ENCODE measurements around the gene SOS1.

SOS1 gene

GRCh38 chr2:39120771-39121522 lies at the start of gene SOS1:
TSS of gene SOS1 (minus strand) at chr2:39121051. CDS start at chr2:39120422, 629 bp downstream.
- H2AFZ ChIP-seq (ENCODE audit: low read depth, low read length): no peak within 1 kb of the TSS; the same call in 1 of the 2 replicates
- no peaks in the 10 kb centered on the region for H3K9me3 ChIP-seq (ENCODE audit: insufficient read depth, low read length)
- peak within 1 kb of the TSS; percentile 95 for H3K9ac ChIP-seq (ENCODE audit: low read length)
- TF ChIP-seq EZH2phosphoT487 (IDR thresholded peaks at IDR 0.05; ENCODE audit: low read depth) (no peak), CTCF (IDR thresholded peaks at IDR 0.05; ENCODE audit: low read depth, low read length) (no peak)
- H3K79me2 ChIP-seq (ENCODE audit: low read length): peaks cover 68% of the 10 kb centered on the region
- peak within 1 kb of the TSS; percentile 99 for H3K4me3 ChIP-seq (ENCODE audit: low read length)
- H3K36me3 ChIP-seq (replicated peaks; ENCODE audit: low read depth, low read length): peaks cover 5% of the 10 kb centered on the region
- H3K27me3 ChIP-seq (ENCODE audit: low read depth, low read length): no peaks in the 10 kb centered on the region
- H3K4me1 ChIP-seq (ENCODE audit: low read length): peaks cover 41% of the 10 kb centered on the region
- H3K27ac ChIP-seq (ENCODE audit: low read length): peak within 1 kb of the TSS; percentile 90
- peak within 1 kb of the TSS; percentile 89 for H3K4me2 ChIP-seq (ENCODE audit: low read length)
- peaks cover 22% of the 10 kb centered on the region for H4K20me1 ChIP-seq (ENCODE audit: insufficient read depth, low read length)

GRCh38 chr2:39164089-39164488 lies 43.2 kb upstream of the SOS1 start:
- H3K27me3 ChIP-seq (ENCODE audit: low read depth, low read length): no peaks in the 10 kb centered on the region
- H3K79me2 ChIP-seq (ENCODE audit: low read length): no peaks in the 10 kb centered on the region

GRCh38 chr2:39160982-39161381 lies 40.1 kb upstream of the SOS1 start:
- no peaks in the 10 kb centered on the region for H3K79me2 ChIP-seq (ENCODE audit: low read length)
- H3K27ac ChIP-seq (ENCODE audit: low read length): no peak overlapping the region
- H3K4me3 ChIP-seq (ENCODE audit: low read length): no peak overlapping the region
- no peak overlapping the region for H3K4me2 ChIP-seq (ENCODE audit: low read length)
- no peaks in the 10 kb centered on the region for H3K36me3 ChIP-seq (replicated peaks; ENCODE audit: low read depth, low read length)
- H4K20me1 ChIP-seq (ENCODE audit: insufficient read depth, low read length): no peaks in the 10 kb centered on the region
- no peaks in the 10 kb centered on the region for H3K9me3 ChIP-seq (ENCODE audit: insufficient read depth, low read length)
- H2AFZ ChIP-seq (ENCODE audit: low read depth, low read length): no peak overlapping the region
- no peak overlapping the region for H3K9ac ChIP-seq (ENCODE audit: low read length)
- no peaks in the 10 kb centered on the region for H3K4me1 ChIP-seq (ENCODE audit: low read length)
- no peak for TF ChIP-seq CTCF (IDR thresholded peaks at IDR 0.05; ENCODE audit: low read depth, low read length)
- TF ChIP-seq EZH2phosphoT487 (IDR thresholded peaks at IDR 0.05; ENCODE audit: low read depth): no peak
- no peaks in the 10 kb centered on the region for H3K27me3 ChIP-seq (ENCODE audit: low read depth, low read length)

More at GRCh38 chr2:39164089-39164488, 43.2 kb upstream of the SOS1 start:
- no peaks in the 10 kb centered on the region for H4K20me1 ChIP-seq (ENCODE audit: insufficient read depth, low read length)
- no peaks in the 10 kb centered on the region for H3K4me1 ChIP-seq (ENCODE audit: low read length)
- no peak overlapping the region for H3K4me3 ChIP-seq (ENCODE audit: low read length)
- no peaks in the 10 kb centered on the region for H3K36me3 ChIP-seq (replicated peaks; ENCODE audit: low read depth, low read length)
- H2AFZ ChIP-seq (ENCODE audit: low read depth, low read length): no peak overlapping the region
- H3K9ac ChIP-seq (ENCODE audit: low read length): no peak overlapping the region
- H3K9me3 ChIP-seq (ENCODE audit: insufficient read depth, low read length): no peaks in the 10 kb centered on the region
- no peak for TF ChIP-seq EZH2phosphoT487 (IDR thresholded peaks at IDR 0.05; ENCODE audit: low read depth)
- no peak for TF ChIP-seq CTCF (IDR thresholded peaks at IDR 0.05; ENCODE audit: low read depth, low read length)
- H3K27ac ChIP-seq (ENCODE audit: low read length): no peak overlapping the region
- no peak overlapping the region for H3K4me2 ChIP-seq (ENCODE audit: low read length)

GRCh38 chr2:39159283-39159682 lies 38.4 kb upstream of the SOS1 start:
- Histone ChIP-seq H3K36me3 (replicated peaks; ENCODE audit: low read depth, low read length) (no peaks in the 10 kb centered on the region), H3K4me1 (ENCODE audit: low read length) (peaks cover 5% of the 10 kb centered on the region; the same call in 1 of the 2 replicates), H3K4me3 (ENCODE audit: low read length) (no peak overlapping the region), H3K79me2 (ENCODE audit: low read length) (no peaks in the 10 kb centered on the region), H3K27ac (ENCODE audit: low read length) (no peak overlapping the region), H2AFZ (ENCODE audit: low read depth, low read length) (no peak overlapping the region), H3K9me3 (ENCODE audit: insufficient read depth, low read length) (no peaks in the 10 kb centered on the region), H3K9ac (ENCODE audit: low read length) (no peak overlapping the region), H4K20me1 (ENCODE audit: insufficient read depth, low read length) (no peaks in the 10 kb centered on the region), H3K4me2 (ENCODE audit: low read length) (no peak overlapping the region), H3K27me3 (ENCODE audit: low read depth, low read length) (no peaks in the 10 kb centered on the region)
- TF ChIP-seq CTCF (IDR thresholded peaks at IDR 0.05; ENCODE audit: low read depth, low read length): no peak
- no peak for TF ChIP-seq EZH2phosphoT487 (IDR thresholded peaks at IDR 0.05; ENCODE audit: low read depth)

All from OCI-LY3 (cell line).